Measurements from ENCODE around the gene TRIB2. TPM values are rescaled to one million over a fixed set of nuclear protein-coding genes. Genes with fewer than 3 reads are reported as not detected.
A peak's percentile ranks its signal among the peaks of the same experiment; 100 is the strongest.

TRIB2 gene
- total RNA-seq, 2 donors from 2014 or later: 166 to 170 TPM

GRCh38 chr2:12705230-12705629 lies 11.5 kb upstream of the TRIB2 start:
- no peaks in the 10 kb centered on the region for H3K27me3 Mint-ChIP-seq
- no peaks in the 10 kb centered on the region for H3K9me3 ChIP-seq (ENCODE audit: control insufficient read depth, low read length, poor library complexity, severe bottlenecking)
- H3K36me3 Mint-ChIP-seq (ENCODE audit: low read depth): peaks cover 2% of the 10 kb centered on the region
- DNase-seq (no peak), ATAC-seq (no peak)
- peaks cover 60% of the 10 kb centered on the region for H3K4me1 Mint-ChIP-seq
- peak overlapping the region; percentile 4 for H3K27ac Mint-ChIP-seq
- peak overlapping the region; percentile 22 for H3K4me3 Mint-ChIP-seq

DNA sequence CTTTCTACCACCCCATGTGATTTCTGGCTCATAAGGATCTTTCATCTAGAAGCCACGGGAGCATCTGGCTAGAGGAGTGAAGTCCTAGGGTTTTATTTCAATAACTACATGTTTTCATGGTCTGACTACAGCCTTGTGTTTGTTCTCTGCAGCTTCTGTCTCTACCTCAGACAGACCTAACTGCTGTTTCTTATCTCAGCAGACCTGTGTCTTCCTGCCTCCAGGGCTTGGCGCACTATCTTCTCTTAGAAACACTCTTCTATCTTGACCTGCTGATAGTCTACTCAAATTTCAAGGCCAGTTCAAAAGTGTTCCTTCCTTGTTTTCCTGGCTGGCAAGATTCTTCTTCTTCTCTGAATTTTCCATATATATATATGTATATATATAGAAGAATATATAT lies 11.0 kb upstream of the TRIB2 start:
- Mint-ChIP-seq H3K4me1 (peaks cover 61% of the 10 kb centered on the region), H3K27ac (peak overlapping the region; percentile 4), H3K4me3 (no peak overlapping the region), H3K27me3 (no peaks in the 10 kb centered on the region), H3K36me3 (ENCODE audit: low read depth) (peaks cover 2% of the 10 kb centered on the region)
- DNase-seq: no peak
- H3K9me3 ChIP-seq (ENCODE audit: control insufficient read depth, low read length, poor library complexity, severe bottlenecking): no peaks in the 10 kb centered on the region
- no peak for ATAC-seq

GRCh38 chr2:12708508-12709206 lies 8.1 kb upstream of the TRIB2 start:
- no peaks in the 10 kb centered on the region for H3K9me3 ChIP-seq (ENCODE audit: control insufficient read depth, low read length, poor library complexity, severe bottlenecking)
- H3K4me3 Mint-ChIP-seq: peak overlapping the region; percentile 71
- H3K36me3 Mint-ChIP-seq (ENCODE audit: low read depth): peaks cover 2% of the 10 kb centered on the region
- H3K27me3 Mint-ChIP-seq: no peaks in the 10 kb centered on the region
- H3K4me1 Mint-ChIP-seq: peaks cover 59% of the 10 kb centered on the region
- ATAC-seq (peak; percentile 4), DNase-seq (no peak)
- H3K27ac Mint-ChIP-seq: peak overlapping the region; percentile 93

DNA sequence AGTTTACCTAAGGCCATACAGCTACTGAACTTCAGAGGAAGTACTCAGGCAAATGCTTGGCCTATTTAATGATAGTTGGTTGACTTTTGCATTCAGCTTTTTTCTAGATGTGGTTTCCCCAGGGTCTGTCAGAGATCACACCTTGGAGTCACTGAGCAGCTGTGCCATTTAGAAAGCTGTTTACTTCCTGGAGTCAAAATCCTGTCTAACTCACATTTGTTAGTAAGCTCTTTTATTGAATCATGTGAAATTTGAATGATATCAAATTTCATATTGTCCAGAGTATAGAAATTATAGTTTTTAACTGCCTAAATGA lies 7.6 kb upstream of the TRIB2 start:
- Mint-ChIP-seq H3K27me3 (no peaks in the 10 kb centered on the region), H3K36me3 (ENCODE audit: low read depth) (peaks cover 2% of the 10 kb centered on the region), H3K27ac (peak overlapping the region; percentile 93), H3K4me1 (peaks cover 57% of the 10 kb centered on the region), H3K4me3 (no peak overlapping the region)
- peak; percentile 95 for ATAC-seq
- H3K9me3 ChIP-seq (ENCODE audit: control insufficient read depth, low read length, poor library complexity, severe bottlenecking): no peaks in the 10 kb centered on the region
- no peak for DNase-seq

DNA sequence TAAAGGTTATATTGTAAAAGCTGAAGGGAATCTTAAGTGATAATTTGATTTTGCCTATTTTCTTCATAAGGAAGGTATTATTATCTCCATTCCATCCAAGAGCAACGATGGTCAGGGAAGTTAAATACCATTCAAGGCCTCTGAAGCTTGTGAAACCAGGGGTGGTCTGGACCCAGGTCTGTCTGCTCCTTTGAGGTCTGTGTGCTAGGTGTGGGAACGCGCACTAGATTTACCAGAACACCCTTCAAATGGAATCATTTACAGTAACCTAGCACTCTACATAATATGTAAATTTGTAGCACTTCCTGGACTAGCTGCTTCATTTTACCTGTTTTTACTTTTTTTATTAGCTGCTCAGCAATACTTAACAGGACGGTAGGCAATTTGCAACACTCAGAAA lies 6.4 kb upstream of the TRIB2 start:
- Mint-ChIP-seq H3K4me1 (peaks cover 61% of the 10 kb centered on the region), H3K4me3 (peak overlapping the region; percentile 64), H3K36me3 (ENCODE audit: low read depth) (peaks cover 2% of the 10 kb centered on the region), H3K27me3 (no peaks in the 10 kb centered on the region), H3K27ac (peak overlapping the region; percentile 93)
- DNase-seq (no peak), ATAC-seq (no peak)
- no peaks in the 10 kb centered on the region for H3K9me3 ChIP-seq (ENCODE audit: control insufficient read depth, low read length, poor library complexity, severe bottlenecking)

DNA sequence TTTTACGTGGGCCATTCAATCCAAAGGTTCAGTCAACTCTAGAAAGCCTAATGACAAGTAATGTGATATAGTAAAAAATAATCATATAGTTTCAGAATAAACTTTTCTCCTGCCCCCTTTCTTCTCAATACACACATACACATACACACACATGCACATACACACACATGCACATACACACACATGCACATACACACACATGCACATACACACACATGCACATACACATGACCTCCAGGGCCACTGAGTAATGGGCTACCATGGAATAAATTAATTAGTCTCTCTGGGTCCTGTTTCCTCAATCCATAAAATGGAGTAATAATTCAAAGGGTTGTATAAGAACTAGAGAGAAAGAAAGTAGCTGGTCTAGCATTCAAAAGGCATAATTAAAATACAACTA lies 5.4 kb upstream of the TRIB2 start:
- H3K4me1 Mint-ChIP-seq: peaks cover 65% of the 10 kb centered on the region
- H3K4me3 Mint-ChIP-seq: no peak overlapping the region
- no peak for DNase-seq
- no peaks in the 10 kb centered on the region for H3K27me3 Mint-ChIP-seq
- no peaks in the 10 kb centered on the region for H3K9me3 ChIP-seq (ENCODE audit: control insufficient read depth, low read length, poor library complexity, severe bottlenecking)
- H3K27ac Mint-ChIP-seq: peak overlapping the region; percentile 93
- H3K36me3 Mint-ChIP-seq (ENCODE audit: low read depth): no peaks in the 10 kb centered on the region
- no peak for ATAC-seq

DNA sequence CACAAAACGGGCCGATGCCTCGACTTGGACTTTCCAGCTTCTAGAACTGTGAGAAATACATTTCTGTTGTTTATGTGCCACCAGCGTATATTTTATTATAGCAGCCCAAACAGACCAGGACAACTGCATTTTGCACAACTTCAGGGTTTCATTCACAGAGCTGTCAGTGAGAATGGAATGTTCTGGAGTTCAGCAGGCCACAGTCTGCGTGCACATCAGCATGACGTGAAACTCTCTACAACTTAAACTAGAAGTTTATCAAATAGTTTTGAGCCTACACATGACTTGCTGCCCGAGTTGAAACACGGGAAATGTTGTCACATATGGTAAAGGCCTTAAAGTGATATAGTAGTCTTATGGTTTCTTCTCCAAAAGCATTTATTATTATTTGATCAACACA lies 3.9 kb upstream of the TRIB2 start:
- DNase-seq (no peak), ATAC-seq (no peak)

GRCh38 chr2:12714391-12715221 lies 2.1 kb upstream of the TRIB2 start:
- DNase-seq (no peak), ATAC-seq (no peak)
- no peaks in the 10 kb centered on the region for H3K9me3 ChIP-seq (ENCODE audit: control insufficient read depth, low read length, poor library complexity, severe bottlenecking)
- Mint-ChIP-seq H3K27ac (peak overlapping the region; percentile 98), H3K27me3 (no peaks in the 10 kb centered on the region), H3K4me3 (peak overlapping the region; percentile 99), H3K36me3 (ENCODE audit: low read depth) (peaks cover 11% of the 10 kb centered on the region), H3K4me1 (peaks cover 59% of the 10 kb centered on the region)

More for the DNA sequence above, 3.9 kb upstream of the TRIB2 start:
- Mint-ChIP-seq H3K36me3 (ENCODE audit: low read depth) (peaks cover 3% of the 10 kb centered on the region), H3K27me3 (no peaks in the 10 kb centered on the region), H3K4me3 (no peak overlapping the region), H3K4me1 (peaks cover 62% of the 10 kb centered on the region), H3K27ac (no peak overlapping the region)
- H3K9me3 ChIP-seq (ENCODE audit: control insufficient read depth, low read length, poor library complexity, severe bottlenecking): no peaks in the 10 kb centered on the region

GRCh38 chr2:12715258-12716031 lies 1.3 kb upstream of the TRIB2 start:
- DNase-seq: no peak
- Mint-ChIP-seq H3K4me3 (peak overlapping the region; percentile 99), H3K36me3 (ENCODE audit: low read depth) (peaks cover 11% of the 10 kb centered on the region), H3K4me1 (peaks cover 57% of the 10 kb centered on the region), H3K27ac (peak overlapping the region; percentile 98), H3K27me3 (no peaks in the 10 kb centered on the region)
- ATAC-seq: no peak
- H3K9me3 ChIP-seq (ENCODE audit: control insufficient read depth, low read length, poor library complexity, severe bottlenecking): no peaks in the 10 kb centered on the region

GRCh38 chr2:12716032-12716281 lies 779 bp upstream of the TRIB2 start:
- Mint-ChIP-seq H3K4me3 (peak overlapping the region; percentile 99), H3K27me3 (no peaks in the 10 kb centered on the region), H3K4me1 (peaks cover 56% of the 10 kb centered on the region), H3K27ac (peak overlapping the region; percentile 98), H3K36me3 (ENCODE audit: low read depth) (peaks cover 11% of the 10 kb centered on the region)
- no peaks in the 10 kb centered on the region for H3K9me3 ChIP-seq (ENCODE audit: control insufficient read depth, low read length, poor library complexity, severe bottlenecking)
- DNase-seq (peak; percentile 68 to 81 (median 69)), ATAC-seq (peak; percentile 50)

DNA sequence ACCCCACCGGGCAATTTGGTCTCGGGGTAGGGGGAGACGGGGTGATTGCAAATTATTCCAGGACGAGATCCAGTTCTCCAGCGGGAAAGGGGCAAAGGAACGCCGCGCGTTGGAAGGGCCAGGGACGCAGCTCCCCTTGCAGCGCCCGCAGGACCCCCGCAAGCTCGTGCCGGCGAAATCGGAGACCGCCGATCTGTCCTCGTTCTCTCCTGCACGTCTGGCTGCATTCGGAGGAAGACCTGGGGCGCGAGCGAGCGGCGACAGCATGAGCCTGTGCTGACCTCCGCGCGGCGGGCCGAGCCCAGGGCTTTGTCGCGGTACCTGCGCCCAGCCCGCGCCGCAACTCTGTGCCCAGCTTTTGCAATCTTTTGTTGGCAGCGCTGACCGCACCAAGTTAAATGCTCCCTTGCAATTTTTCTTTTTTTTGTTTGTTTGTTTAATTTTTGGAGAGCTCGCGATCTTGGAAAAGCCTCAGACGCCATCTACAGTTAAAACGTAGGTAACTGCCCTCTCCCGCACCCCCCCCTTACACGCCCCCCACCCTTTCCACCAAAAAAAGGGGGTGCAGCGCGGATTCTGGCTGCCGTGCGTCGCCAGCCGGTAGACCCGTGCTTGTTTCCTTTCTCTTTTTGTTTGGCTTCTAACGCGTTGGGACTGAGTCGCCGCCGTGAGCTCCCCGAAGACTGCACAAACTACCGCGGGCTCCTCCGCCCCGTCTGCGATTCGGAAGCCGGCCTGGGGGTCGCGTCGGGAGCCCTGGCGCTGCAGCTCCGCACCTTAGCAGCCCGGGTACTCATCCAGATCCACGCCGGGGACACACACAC lies 667 bp downstream of the TRIB2 start:
- peak overlapping the region; percentile 99 for H3K4me3 Mint-ChIP-seq
- ATAC-seq (peak; percentile 39), DNase-seq (peak; percentile 25 to 64 (median 43))
- no peaks in the 10 kb centered on the region for H3K9me3 ChIP-seq (ENCODE audit: control insufficient read depth, low read length, poor library complexity, severe bottlenecking)
- H3K27ac Mint-ChIP-seq: peak overlapping the region; percentile 98
- H3K27me3 Mint-ChIP-seq: no peaks in the 10 kb centered on the region
- peaks cover 58% of the 10 kb centered on the region for H3K4me1 Mint-ChIP-seq
- H3K36me3 Mint-ChIP-seq (ENCODE audit: low read depth): peaks cover 11% of the 10 kb centered on the region

- H3K9me3 ChIP-seq (ENCODE audit: control insufficient read depth, low read length, poor library complexity, severe bottlenecking): no peaks in the 10 kb centered on the region
- ATAC-seq (peak; percentile 13), DNase-seq (peak in 1 of 3 donors; percentile 18)
- Mint-ChIP-seq H3K27me3 (no peaks in the 10 kb centered on the region), H3K27ac (peak overlapping the region; percentile 98), H3K36me3 (ENCODE audit: low read depth) (peaks cover 11% of the 10 kb centered on the region), H3K4me3 (peak overlapping the region; percentile 99), H3K4me1 (peaks cover 63% of the 10 kb centered on the region)
Observed at GRCh38 chr2:12718015-12718671, 1.4 kb downstream of the TRIB2 start.

Data from T-helper 17 cell (primary cell).